Measurements from ENCODE around the gene PTGER1.

DNA sequence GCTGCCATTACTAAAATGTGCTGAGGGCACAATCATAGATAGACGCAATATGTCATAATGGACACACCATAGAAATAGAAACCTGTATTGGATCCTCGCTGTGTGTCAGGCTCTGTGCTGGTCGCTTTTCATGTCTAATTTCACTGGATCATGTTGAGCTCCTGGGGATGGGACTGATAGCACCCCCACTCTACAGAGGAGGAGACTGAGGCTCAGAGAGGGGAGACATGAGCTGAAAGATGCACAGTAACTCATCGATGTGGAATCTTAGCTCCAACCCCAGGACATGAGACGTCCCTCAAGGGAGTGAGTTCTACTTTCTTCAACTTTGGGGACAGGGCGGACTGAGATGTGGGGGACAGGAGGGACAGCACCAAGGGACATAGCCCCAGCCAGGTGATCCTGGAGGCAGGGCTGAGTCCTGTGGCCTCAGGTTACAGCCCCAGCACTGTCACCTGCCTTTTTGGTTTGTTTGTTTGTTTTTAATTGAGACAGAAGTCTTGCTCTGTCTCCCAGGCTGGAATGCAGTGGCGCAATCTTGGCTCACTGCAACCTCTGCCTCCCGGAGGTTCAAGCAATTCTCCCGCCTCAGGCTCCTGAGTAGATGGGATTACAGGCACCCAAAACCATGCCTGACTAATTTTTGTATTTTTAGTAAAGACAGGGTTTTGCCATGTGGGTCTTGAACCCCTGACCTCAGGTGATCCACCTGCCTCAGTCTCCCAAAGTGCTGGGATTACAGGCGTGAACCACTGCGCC, 27.4 kb upstream of the PTGER1 start:
- TF ChIP-seq, protein P1, sequence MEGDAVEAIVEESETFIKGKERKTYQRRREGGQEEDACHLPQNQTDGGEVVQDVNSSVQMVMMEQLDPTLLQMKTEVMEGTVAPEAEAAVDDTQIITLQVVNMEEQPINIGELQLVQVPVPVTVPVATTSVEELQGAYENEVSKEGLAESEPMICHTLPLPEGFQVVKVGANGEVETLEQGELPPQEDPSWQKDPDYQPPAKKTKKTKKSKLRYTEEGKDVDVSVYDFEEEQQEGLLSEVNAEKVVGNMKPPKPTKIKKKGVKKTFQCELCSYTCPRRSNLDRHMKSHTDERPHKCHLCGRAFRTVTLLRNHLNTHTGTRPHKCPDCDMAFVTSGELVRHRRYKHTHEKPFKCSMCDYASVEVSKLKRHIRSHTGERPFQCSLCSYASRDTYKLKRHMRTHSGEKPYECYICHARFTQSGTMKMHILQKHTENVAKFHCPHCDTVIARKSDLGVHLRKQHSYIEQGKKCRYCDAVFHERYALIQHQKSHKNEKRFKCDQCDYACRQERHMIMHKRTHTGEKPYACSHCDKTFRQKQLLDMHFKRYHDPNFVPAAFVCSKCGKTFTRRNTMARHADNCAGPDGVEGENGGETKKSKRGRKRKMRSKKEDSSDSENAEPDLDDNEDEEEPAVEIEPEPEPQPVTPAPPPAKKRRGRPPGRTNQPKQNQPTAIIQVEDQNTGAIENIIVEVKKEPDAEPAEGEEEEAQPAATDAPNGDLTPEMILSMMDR (IDR thresholded peaks at IDR 0.05; ENCODE audit: insufficient read depth, low read depth, low read length): no peak
- TF ChIP-seq EZH2 (IDR thresholded peaks at IDR 0.05; ENCODE audit: insufficient read depth, low read length): no peak
